ENCODE results near the gene TMEM187.

TMEM187 gene

DNA sequence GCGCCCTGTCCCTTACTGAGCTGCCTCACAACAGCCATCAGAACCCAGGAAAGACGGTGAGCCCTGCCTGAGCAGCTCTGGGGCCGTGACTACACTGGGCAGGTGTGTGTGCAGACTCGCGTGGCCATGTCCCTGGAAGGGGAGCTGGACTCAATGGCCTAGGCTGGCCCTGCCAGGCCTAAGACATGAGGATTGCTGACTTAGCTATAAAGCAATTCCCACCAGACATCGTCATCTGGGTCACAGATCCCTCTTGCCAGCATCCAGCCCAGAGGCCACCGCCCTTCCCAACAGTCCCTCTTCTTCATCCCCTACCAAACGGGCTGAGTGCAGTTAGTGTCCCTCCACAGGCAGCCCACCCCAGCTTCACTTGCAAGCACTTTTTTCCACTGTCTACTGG, 41.4 kb upstream of the TMEM187 start:
- no peak for TF ChIP-seq CTCF (IDR thresholded peaks at IDR 0.05; ENCODE audit: borderline replicate concordance, insufficient read depth, low read depth, low read length)
- H3K4me3 ChIP-seq (ENCODE audit: low read depth, low read length) = no peak overlapping the region

DNA sequence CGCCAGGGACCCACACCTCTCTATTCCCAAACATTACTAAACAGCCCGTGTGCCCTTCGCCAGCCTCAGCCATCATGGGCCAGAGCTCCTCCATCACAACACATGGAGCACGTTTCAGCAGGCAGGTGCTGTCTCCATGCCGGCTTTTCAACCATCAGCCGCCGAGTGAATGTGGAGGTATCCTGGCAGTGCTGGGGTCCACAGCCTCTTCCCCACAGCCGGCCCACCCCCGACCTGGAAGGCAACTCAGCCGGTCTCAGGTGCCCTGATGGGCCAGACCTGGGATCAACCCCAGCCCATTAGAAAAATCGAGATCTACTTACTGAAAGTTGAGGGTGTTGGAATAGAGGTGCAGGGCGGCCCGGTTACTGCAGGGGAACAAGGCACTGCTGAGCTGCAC, 40.8 kb upstream of the TMEM187 start:
- TF ChIP-seq CTCF (IDR thresholded peaks at IDR 0.05; ENCODE audit: borderline replicate concordance, insufficient read depth, low read depth, low read length) = no peak
- no peak overlapping the region for H3K4me3 ChIP-seq (ENCODE audit: low read depth, low read length)

DNA sequence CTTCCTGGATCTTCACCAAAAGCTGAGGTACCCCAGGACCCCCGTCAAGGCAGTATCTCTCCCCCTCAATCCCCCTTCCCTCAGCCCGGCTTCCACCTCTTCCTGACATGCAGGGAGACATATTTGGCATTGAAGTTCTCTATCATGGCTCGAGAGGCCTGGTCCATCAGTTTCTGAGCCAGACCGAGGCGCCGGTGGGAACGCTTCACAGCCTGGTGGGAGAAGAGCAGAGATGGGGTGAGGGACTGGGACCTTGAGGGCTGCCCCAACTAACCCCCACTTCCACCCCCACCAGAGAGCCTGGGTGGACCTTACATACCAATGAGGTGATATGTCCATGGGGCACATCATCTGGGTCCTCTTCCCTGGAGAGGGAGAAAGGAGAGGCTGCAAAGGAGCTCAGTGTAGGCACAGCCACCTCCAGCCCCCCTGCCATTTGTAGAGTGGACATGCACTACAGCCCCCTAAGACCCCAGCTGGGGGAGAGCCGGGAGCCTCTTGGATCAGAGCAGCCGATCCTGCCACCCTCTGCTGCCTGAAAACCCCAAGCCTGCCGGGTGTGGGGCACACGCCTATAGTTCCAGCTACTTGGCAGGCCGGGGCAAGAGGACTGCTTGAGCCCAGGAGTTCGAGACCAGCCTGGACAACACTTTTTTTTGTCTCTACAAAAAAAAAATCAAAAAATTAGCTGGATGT, 40.2 kb upstream of the TMEM187 start:
- H3K4me3 ChIP-seq (ENCODE audit: low read depth, low read length) = no peak overlapping the region
- TF ChIP-seq CTCF (IDR thresholded peaks at IDR 0.05; ENCODE audit: borderline replicate concordance, insufficient read depth, low read depth, low read length) = no peak

DNA sequence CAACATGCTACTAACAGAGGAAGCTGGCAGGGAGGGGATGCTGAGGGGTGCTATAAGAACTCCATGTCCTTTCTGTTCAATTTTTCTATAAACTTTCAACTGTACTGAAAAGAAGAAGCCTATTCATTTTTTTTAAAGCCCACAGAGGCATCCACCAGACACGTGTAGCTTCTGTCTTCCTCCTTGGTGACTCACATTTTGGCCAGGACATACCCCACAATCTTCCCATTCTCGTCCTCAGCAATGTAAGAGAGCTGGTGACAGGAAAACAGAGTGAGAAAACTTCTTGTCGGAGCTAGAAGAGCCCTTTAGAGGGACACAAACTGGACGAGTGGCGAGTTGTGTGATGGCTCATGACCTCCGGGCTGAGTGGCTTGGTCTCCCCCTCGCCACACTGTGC, 38.8 kb upstream of the TMEM187 start:
- peak overlapping the region; percentile 68 for H3K4me3 ChIP-seq (ENCODE audit: low read depth, low read length)
- TF ChIP-seq CTCF (IDR thresholded peaks at IDR 0.05; ENCODE audit: borderline replicate concordance, insufficient read depth, low read depth, low read length) = no peak

DNA sequence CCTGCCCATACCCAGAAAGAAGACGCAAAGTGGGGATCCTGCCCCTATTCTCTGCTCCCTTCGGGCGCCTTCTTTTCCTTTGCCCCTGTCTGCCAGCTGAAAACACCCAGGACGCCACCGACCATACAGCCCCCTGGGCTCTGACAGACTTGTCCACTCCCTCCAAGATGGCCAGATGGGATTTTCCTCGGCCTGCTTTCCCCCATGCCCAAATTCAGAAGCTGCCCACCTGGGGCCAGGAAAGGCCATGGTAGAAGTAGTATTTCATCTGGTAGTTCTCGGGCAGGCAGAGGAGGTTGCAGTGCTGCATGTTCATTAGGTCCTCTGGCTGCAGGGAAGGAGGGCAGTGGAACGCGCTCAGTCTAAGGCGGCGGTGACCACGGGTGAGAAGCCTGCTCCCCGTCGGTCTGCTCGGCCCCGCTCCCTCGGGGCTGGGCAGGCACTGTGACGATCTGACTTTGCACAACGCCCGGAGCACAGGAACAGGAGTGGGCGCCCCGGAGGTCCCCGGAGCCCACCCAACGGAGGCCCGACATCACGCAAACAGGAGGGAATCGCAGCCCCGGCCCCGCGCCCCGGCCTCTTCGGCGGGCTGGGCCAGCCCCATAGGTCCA, 38.3 kb upstream of the TMEM187 start:
- no peak for TF ChIP-seq CTCF (IDR thresholded peaks at IDR 0.05; ENCODE audit: borderline replicate concordance, insufficient read depth, low read depth, low read length)
- peak overlapping the region; percentile 68 for H3K4me3 ChIP-seq (ENCODE audit: low read depth, low read length)

GRCh38 chrX:153934762-153935325, 37.7 kb upstream of the TMEM187 start, which contains the start of gene NAA10:
Gene NAA10, minus strand, starts transcription at chrX:153935037. Its CDS starts 133 bp downstream, at chrX:153934904.
- H3K4me3 ChIP-seq (ENCODE audit: low read depth, low read length) = peak within 1 kb of the TSS; percentile 68
- TF ChIP-seq CTCF (IDR thresholded peaks at IDR 0.05; ENCODE audit: borderline replicate concordance, insufficient read depth, low read depth, low read length) = no peak

Measured in GM12875 (cell line).